ENCODE results near the gene SMARCA5. TPM values are rescaled to one million over a fixed set of nuclear protein-coding genes. Genes with fewer than 3 reads are reported as not detected.

The SMARCA5 gene
- total and polyA plus RNA-seq, 4 donors, result 6.8 to 34.7 (median 12.6) TPM

GRCh38 chr4:143514497-143514896 lies 995 bp downstream of the SMARCA5 start:
- peak; percentile 72 for DNase-seq (ENCODE audit: low spot score)
- Histone ChIP-seq H3K4me3 (ENCODE audit: low read depth in 1 of 3, low read length in 3 of 3) (peak overlapping the region; percentile 86 to 97 (median 86)), H3K27ac (ENCODE audit: low read depth in 1 of 2, low read length in 2 of 2) (peak overlapping the region; percentile 95 to 98), H3K9ac (ENCODE audit: low read depth in 1 of 2, low read length in 2 of 2) (peak overlapping the region; percentile 87 to 98), H3K36me3 (ENCODE audit: control insufficient read depth in 4 of 4, insufficient read depth in 3 of 4, low read depth in 1 of 4, low read length in 3 of 4) (peaks cover 0 to 21% (median 6%) of the 10 kb centered on the region in 4 donors), H3K27me3 (ENCODE audit: control insufficient read depth in 4 of 4, insufficient read depth in 4 of 4, low read length in 3 of 4) (no peaks in the 10 kb centered on the region), H3K4me1 (ENCODE audit: control insufficient read depth in 4 of 4, insufficient read depth in 4 of 4, low read length in 3 of 4) (peaks cover 3 to 29% (median 11%) of the 10 kb centered on the region in 4 donors), H3K9me3 (ENCODE audit: control insufficient read depth in 4 of 4, low read length in 3 of 4) (no peaks in the 10 kb centered on the region)
- TF ChIP-seq ATF3 (IDR thresholded peaks at IDR 0.05) (no peak), YY1 (IDR thresholded peaks at IDR 0.05) (peak; percentile 50)
- 2% methylated on average over 18 of the region's 18 CpGs for WGBS

GRCh38 chr4:143514901-143515300 lies 1.4 kb downstream of the SMARCA5 start:
- no peak for TF ChIP-seq FOXA1 (IDR thresholded peaks at IDR 0.05)
- TF ChIP-seq ZBTB33 (IDR thresholded peaks at IDR 0.05), result no peak
- TF ChIP-seq FOXA2 (IDR thresholded peaks at IDR 0.05), result no peak
- TF ChIP-seq CTCF (IDR thresholded peaks at IDR 0.05; ENCODE audit: low read depth, low read length, missing input control), result no peak
- TF ChIP-seq HNF4G (IDR thresholded peaks at IDR 0.05), result no peak
- no peak for TF ChIP-seq MAX (IDR thresholded peaks at IDR 0.05)
- no peak for TF ChIP-seq JUND (IDR thresholded peaks at IDR 0.05)
- TF ChIP-seq RXRA (IDR thresholded peaks at IDR 0.05), result no peak
- TF ChIP-seq SP1 (IDR thresholded peaks at IDR 0.05), result no peak
- no peak for TF ChIP-seq YY1 (IDR thresholded peaks at IDR 0.05)
- TF ChIP-seq GABPA (IDR thresholded peaks at IDR 0.05 in 1 of 2, conservative IDR thresholded peaks at IDR 0.05 in 1 of 2), result no peak
- TF ChIP-seq RAD21 (IDR thresholded peaks at IDR 0.05), result no peak
- TF ChIP-seq NR2F2 (IDR thresholded peaks at IDR 0.05), result no peak
- TF ChIP-seq ATF3 (IDR thresholded peaks at IDR 0.05), result no peak
- TF ChIP-seq REST (IDR thresholded peaks at IDR 0.05), result no peak
- TF ChIP-seq HNF4A (conservative IDR thresholded peaks at IDR 0.05), result no peak
- no peak for TF ChIP-seq TAF1 (conservative IDR thresholded peaks at IDR 0.05)
- TF ChIP-seq EGR1 (IDR thresholded peaks at IDR 0.05; ENCODE audit: low read depth in 2 of 2), result no peak
- no peaks in the 10 kb centered on the region for H3K27me3 ChIP-seq (ENCODE audit: control insufficient read depth in 4 of 4, insufficient read depth in 4 of 4, low read length in 3 of 4)
- H3K4me1 ChIP-seq (ENCODE audit: control insufficient read depth in 4 of 4, insufficient read depth in 4 of 4, low read length in 3 of 4), result peaks cover 3 to 29% (median 11%) of the 10 kb centered on the region in 4 donors
- H3K4me3 ChIP-seq (ENCODE audit: low read depth in 1 of 3, low read length in 3 of 3), result peak overlapping the region; percentile 86 to 97 (median 86)
- 39% methylated on average over 5 of the region's 5 CpGs for WGBS
- peak overlapping the region; percentile 95 to 98 for H3K27ac ChIP-seq (ENCODE audit: low read depth in 1 of 2, low read length in 2 of 2)
- peaks cover 0 to 25% (median 6%) of the 10 kb centered on the region in 4 donors for H3K36me3 ChIP-seq (ENCODE audit: control insufficient read depth in 4 of 4, insufficient read depth in 3 of 4, low read depth in 1 of 4, low read length in 3 of 4)
- no peaks in the 10 kb centered on the region for H3K9me3 ChIP-seq (ENCODE audit: control insufficient read depth in 4 of 4, low read length in 3 of 4)
- no peak for DNase-seq (ENCODE audit: low spot score)
- peak overlapping the region in 1 of 2 donors; percentile 87 for H3K9ac ChIP-seq (ENCODE audit: low read depth in 1 of 2, low read length in 2 of 2)

Data from liver (tissue), 9 donors.